Glomerular endothelial cell (primary cell): ENCODE data around the gene ORM2. TPM values are rescaled to one million over a fixed set of nuclear protein-coding genes. Genes with fewer than 3 reads are reported as not detected.
"Not testable (repeated sequence)": the region's sequence is repeated elsewhere in the genome, so short reads cannot be mapped to it uniquely, and the experiment has no call there.

Source experiments
- DNase-seq: peaks from one replicate; pipeline ENCODE4 v3.0.0-alpha.2; 2011; ENCODE audit warnings: low read depth, low spot score; ENCODE audit errors: extremely low read depth
- total RNA-seq: library from RNA; depleted of rRNA; stranded (reverse); fragments of >200 nt; gene quantifications from 2 replicates; pipeline ENCODE4 v1.2.3, GENCODE V29; 2015

Gene ORM2
- total RNA-seq, 1 donor from 2014 or later, result not detected

GRCh38 chr9:114312513-114312875 lies 17.2 kb upstream of the ORM2 start:
- no peak for DNase-seq

- no peak for DNase-seq
These were observed 16.5 kb upstream of the ORM2 start for GRCh38 chr9:114313186-114313585.

- DNase-seq, result no peak
These were observed 15.3 kb upstream of the ORM2 start for GRCh38 chr9:114314256-114314867.

- DNase-seq, result no peak
These were observed 14.6 kb upstream of the ORM2 start for GRCh38 chr9:114314881-114315722.

GRCh38 chr9:114315723-114316363 lies 13.8 kb upstream of the ORM2 start:
- no peak for DNase-seq

GRCh38 chr9:114316605-114317230 lies 13.0 kb upstream of the ORM2 start:
- DNase-seq, result no peak

GRCh38 chr9:114317665-114318357 lies 11.9 kb upstream of the ORM2 start:
- DNase-seq, result no peak

- no peak for DNase-seq
These were observed 11.3 kb upstream of the ORM2 start for GRCh38 chr9:114318416-114318815.

GRCh38 chr9:114319147-114319546 lies 10.5 kb upstream of the ORM2 start:
- no peak for DNase-seq

GRCh38 chr9:114320710-114321109 lies 9.0 kb upstream of the ORM2 start:
- not testable (repeated sequence) for DNase-seq

GRCh38 chr9:114321759-114322158 lies 7.9 kb upstream of the ORM2 start:
- DNase-seq, result no peak

GRCh38 chr9:114322160-114322818 lies 7.4 kb upstream of the ORM2 start:
- not testable (repeated sequence) for DNase-seq

GRCh38 chr9:114322831-114323531 lies 6.7 kb upstream of the ORM2 start, which contains the start of gene ORM1:
Gene ORM1 (plus strand): TSS chr9:114323098. CDS start chr9:114323134, 36 bp downstream.
- DNase-seq, result not testable (repeated sequence)

- DNase-seq, result not testable (repeated sequence)
These were observed 5.8 kb upstream of the ORM2 start for GRCh38 chr9:114323849-114324248.

- DNase-seq, result no peak
These were observed 5.2 kb upstream of the ORM2 start for GRCh38 chr9:114324492-114324891.

- not testable (repeated sequence) for DNase-seq
These were observed 4.7 kb upstream of the ORM2 start for GRCh38 chr9:114324965-114325364.

- not testable (repeated sequence) for DNase-seq
These were observed 3.9 kb upstream of the ORM2 start for GRCh38 chr9:114325684-114326254.

GRCh38 chr9:114327749-114328148 lies 1.9 kb upstream of the ORM2 start:
- DNase-seq, result no peak

GRCh38 chr9:114328357-114328820 lies 1.3 kb upstream of the ORM2 start:
- DNase-seq, result not testable (repeated sequence)
